ENCODE measurements around the gene MDM4.

MDM4 gene

GRCh38 chr1:204599098-204599497, 82.9 kb downstream of the MDM4 start:
- FAIRE-seq, result no peak
- DNase-seq (ENCODE audit: extremely low spot score, insufficient read length, low read depth), result no peak

DNA sequence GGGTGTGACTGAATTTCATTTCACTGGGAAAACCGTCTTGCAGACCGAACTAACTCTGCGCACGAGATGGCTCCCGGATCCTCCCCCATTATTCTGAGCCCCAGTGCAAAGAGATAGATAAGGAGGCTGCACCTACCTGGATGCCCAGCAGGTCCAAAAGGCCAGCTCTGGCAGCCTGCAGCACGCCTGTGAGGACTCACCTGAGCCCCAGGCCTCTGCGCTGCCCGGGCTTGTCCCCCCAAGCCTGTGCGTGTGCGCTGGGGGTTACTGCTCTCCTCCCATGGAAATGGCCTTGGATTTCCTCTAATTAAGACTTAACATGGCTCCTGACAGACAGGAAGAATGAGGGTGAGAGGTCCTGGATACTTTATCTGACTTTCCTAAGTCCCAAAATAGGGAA, 83.4 kb downstream of the MDM4 start:
- FAIRE-seq (no peak), DNase-seq (ENCODE audit: extremely low spot score, insufficient read length, low read depth) (no peak)

DNA sequence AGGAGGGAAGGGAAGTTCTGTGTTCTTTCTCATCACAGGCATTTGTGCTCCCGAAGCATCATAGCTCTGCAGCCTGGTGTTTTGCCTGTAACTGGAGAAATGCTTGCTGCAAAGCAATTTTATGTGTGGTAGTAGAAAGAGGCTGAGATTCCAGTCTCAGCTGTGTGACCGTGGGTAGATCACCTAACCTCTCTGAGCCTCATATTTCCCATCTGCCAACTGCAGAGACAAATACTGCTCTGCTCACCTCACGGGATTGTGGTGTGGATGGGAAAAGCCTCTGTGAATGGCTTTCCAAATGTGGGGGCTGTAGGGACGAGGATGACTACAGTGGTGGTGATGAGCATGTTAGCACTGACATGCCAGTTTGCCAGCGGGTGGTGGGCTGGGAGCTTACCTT, 84.0 kb downstream of the MDM4 start:
- FAIRE-seq, result no peak
- no peak for DNase-seq (ENCODE audit: extremely low spot score, insufficient read length, low read depth)

DNA sequence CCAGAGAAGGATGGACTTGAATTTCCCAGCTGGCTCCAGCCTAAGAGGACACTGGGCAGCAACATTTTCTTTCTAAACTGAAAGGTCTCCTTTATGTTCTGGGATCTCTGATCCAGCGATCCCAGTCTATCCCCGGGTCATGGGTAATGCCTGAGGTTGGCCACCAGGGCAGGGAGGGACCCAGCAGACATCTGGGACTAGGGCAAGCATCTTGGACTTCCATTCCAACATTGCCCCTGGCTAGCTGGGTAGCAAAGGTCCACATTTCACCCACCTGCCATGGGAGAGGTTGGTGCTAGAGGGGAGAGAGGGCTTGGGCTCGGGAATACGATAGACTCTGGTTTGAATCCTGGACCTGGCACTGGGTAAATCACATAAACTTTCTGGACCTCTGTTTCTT, 84.8 kb downstream of the MDM4 start:
- DNase-seq (ENCODE audit: extremely low spot score, insufficient read length, low read depth) (no peak), FAIRE-seq (no peak)

DNA sequence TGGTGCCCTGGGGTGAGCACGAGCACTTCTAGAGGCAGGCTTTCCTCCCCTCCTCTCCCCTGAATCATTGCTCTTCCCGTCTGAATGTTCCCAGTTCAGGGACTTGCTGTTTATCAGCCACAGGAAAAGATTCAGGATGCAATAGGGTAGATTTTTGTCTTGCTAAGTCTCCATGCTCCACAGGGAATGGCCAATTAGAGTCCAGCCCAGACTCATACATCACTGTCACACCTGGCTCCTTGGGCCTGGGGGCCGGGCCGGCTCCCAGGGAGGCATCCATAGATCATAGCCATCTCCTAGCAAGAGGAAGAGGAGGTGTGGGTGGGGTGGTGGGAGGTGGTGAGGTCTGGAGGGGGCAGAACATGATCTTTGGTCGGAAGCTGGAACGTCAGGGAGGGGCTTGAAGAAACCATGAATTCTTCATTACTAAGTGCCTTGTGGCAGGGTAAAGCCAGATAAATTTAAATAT, 85.9 kb downstream of the MDM4 start:
- FAIRE-seq, result no peak
- DNase-seq (ENCODE audit: extremely low spot score, insufficient read length, low read depth), result no peak

GRCh38 chr1:204602871-204603542, 86.8 kb downstream of the MDM4 start:
- DNase-seq (ENCODE audit: extremely low spot score, insufficient read length, low read depth) (no peak), FAIRE-seq (no peak)

DNA sequence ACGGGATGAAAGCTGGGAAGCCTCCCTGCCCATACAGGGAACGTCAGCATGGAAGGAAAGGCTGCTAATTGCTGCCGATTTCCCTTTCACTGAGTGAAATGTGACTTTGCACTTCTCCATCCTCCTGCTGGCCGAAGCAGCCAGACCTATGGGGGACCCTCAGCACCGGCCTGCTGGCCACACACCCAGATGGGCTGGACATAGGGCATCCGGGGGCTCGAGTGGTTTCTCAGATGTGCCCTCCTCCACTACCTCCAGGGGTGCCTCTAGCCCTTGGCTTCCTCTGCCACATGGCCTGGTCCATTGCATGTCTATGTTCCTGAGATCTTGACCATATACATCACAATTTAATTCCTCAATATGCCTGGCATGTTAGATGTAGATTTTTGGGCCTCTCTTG, 89.6 kb downstream of the MDM4 start:
- DNase-seq (ENCODE audit: extremely low spot score, insufficient read length, low read depth) (no peak), FAIRE-seq (no peak)
